CD4-positive, alpha-beta T cell treated with Interleukin-12 subunit alpha and Interleukin-12 subunit beta, for 1 hour (primary cell): Measurements from ENCODE around the gene NISCH.

Source experiments
- DNase-seq: peaks from one replicate; pipeline ENCODE4 v3.0.0-alpha.2; 2020

The NISCH gene

GRCh38 chr3:52455283-52456168 lies at the start of gene NISCH:
Gene NISCH, plus strand, starts transcription at chr3:52455604. Its CDS starts 38 bp downstream, at chr3:52455642.
- DNase-seq = peak; percentile 97

DNA sequence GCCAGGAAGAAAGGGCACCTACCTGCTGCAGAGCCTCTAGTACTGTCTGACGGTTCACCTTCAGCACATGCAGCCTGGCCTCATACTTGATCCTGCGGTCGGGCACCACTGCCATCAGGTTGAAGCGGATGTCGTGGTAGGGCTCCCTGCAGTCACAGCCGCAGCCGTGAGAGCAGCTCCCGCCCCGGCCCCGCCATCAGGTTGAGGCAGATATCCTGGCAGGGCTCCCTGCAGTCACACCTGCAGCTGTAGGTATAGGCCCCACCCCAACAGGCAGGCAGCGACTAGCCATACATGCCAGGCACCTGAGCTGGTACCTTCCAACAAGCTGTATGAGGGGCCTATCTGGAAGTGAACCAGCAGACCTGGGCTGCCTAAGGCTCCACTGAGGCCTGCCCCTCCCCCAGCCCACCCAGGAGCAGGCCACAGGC lies 49.2 kb upstream of the NISCH start:
- DNase-seq = no peak

GRCh38 chr3:52406791-52407510 lies 48.5 kb upstream of the NISCH start:
- no peak for DNase-seq

GRCh38 chr3:52407779-52408178 lies 47.6 kb upstream of the NISCH start:
- DNase-seq = no peak

- no peak for DNase-seq
These were observed 46.9 kb upstream of the NISCH start for GRCh38 chr3:52408466-52408865.

DNA sequence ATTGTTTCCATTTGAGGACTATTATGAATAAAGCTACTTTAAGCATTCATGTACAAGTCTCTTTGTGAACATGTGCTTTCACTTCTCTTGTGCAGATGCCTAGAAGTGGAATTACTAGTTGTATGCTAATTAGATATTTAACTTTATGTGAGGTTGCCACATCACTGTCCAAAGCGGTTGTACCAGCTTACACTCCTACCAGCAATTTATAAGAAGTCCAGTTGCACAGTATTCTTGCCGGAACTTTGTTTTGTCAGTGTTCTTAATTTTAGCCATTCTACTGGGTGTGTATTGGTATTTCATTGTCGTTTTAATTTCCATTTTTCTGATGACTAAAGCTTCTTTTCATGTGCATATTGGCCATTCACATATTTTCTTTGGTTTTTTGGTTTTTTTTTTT lies 39.6 kb upstream of the NISCH start:
- DNase-seq = no peak

GRCh38 chr3:52420388-52420787 lies 35.0 kb upstream of the NISCH start:
- no peak for DNase-seq

DNA sequence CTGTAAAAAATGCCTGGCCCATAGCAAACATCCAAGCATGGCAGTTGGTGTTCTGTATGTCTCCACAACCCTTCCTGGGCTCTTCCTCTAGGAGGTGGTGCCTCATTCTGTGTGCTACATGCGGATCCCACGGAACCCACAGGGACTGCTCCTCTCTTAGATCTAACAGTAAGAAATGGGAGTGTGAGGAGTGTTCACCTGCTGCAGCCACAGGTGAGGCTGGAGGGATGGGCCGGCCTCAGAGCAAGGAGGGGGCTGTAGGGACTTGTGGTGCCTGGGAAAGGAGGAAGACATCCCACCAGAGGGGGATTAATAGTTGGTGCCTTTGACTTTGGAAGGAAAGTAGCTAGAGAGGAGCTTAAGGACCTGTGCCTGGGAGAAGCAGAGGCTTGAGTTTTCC lies 32.7 kb upstream of the NISCH start:
- no peak for DNase-seq

DNA sequence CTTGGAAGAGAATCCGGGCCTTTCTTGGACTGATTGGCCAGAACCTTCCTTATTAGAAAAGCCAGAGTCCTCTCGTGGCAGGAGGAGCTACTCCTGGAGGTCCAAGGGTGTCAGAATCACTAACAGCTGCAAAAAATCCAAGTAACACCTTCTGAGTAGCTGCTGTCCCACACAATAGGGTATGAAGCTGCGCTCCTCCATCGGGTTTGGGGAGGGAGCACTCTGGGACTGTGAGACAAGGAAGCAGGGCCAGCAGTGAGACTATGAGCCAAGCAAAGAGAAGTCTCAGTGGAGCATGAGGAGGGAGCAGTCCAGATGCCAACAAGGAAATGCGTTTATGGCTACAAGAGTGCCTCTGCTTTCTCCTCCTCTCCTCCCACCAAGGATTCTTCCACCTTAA lies 32.2 kb upstream of the NISCH start:
- DNase-seq = no peak

DNA sequence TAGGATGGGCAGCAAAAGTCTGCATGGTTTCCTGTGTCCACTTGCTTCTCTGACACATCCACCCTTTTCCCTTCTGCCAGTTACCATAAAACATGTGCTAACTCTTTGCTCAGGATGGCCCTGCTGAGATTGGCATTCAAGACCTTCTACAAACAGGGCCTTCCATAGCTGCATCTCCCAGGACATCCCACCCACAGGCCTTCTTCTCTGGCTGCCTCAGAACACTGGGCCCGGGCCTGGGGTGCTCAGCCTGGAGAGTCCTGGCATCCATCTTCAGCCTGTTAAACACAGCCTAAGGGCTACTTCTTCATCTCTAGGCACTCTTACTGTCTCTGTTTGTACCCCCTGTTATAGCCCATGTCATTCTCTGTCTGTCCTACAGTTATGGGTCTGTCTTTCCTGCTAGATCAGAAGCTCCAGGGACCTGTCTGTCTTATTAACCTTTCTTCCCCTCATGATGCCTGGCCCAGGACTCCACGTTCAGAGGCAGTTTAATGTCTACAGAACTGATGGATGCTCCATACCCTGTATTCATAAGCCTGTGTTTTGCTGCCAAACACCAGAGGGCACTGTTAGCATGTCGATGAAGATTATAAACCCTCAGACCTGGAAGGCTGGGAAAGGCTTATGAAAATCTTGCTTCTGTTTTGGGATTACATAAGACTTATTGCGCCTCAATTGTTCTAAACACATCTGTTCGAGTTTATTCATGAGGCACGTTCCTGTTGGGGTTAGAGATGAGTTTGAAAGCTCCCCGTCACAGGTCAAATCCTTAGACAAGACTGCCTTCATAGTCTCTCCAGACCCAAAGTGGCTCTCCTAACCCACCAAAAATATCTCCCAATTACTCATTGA lies 27.0 kb upstream of the NISCH start:
- DNase-seq = peak; percentile 57

GRCh38 chr3:52429031-52429430 lies 26.4 kb upstream of the NISCH start:
- DNase-seq = no peak

- no peak for DNase-seq
These were observed 25.5 kb upstream of the NISCH start for GRCh38 chr3:52429779-52430415.

GRCh38 chr3:52430416-52430810 lies 25.0 kb upstream of the NISCH start:
- no peak for DNase-seq

DNA sequence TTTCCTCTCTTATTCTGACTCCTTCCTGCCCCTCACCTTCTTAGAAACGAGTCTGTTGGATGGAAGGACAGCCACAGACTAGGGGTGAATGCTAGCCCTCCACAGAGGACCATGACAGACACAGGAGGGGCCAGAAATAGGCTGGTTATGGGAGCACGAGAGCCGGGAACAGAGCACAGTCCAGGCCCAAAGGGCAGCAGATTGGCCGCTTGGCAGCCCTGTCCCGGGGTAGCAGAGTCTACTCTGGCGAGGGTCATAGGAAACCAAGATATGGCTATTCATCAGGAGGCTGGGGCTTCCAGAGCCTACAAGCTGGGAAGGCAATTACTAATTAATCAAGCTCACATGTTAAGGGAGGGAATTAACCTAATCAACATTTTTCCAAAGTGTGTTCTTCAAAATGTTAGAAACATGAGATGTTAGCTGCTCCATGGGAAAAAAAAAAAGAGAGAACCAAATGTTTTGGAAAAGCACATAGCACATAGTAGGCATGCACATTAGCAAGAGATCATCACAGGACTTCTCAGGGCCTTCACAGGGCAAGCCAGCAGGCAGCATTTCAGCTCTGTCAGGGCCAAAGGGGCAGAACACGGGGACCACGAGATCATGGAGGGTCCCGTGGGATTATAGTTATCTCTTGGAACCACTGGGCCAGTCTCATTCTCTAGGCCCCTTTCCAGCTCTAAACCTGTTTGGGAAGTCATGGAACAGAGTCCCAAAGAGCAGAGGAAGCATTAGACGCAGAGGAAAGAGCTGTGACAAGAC lies 23.8 kb upstream of the NISCH start:
- no peak for DNase-seq

GRCh38 chr3:52432225-52432624 lies 23.2 kb upstream of the NISCH start:
- no peak for DNase-seq

- DNase-seq = no peak
These were observed 22.7 kb upstream of the NISCH start for GRCh38 chr3:52432691-52433141.

DNA sequence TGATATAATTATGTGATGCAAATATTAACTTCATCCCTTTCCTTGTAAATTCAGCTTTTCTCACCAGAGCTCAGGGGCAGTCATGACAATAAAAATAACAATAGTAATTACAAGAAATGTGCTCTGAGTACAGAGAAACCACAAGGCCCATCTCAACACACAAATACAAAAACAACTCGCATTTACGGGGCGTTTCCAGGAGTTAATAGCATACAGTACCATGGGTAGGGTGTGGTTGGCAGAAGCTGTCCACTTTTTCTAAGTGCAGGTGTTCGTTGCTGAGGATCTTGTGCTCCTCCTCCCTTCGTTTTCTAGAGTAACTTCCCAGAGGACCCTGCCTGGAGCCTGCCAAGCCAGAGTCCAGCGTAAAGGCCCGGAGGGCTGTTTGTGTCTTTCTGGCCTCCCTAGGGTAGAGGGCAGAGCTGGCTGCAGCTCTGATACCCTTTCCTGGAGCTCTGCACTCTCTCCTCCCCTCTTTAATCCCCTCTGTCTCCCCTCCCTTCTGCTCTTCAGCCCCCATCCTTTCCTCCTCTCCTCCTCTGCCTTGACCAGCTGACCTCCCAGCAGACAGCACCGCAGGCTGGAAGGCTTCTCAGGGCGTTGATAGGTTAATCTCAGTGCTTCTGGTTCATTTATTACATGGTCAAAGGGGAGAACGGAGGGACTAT lies 21.9 kb upstream of the NISCH start:
- no peak for DNase-seq

- DNase-seq = no peak
These were observed 21.4 kb upstream of the NISCH start for GRCh38 chr3:52433996-52434479.

- DNase-seq = no peak
These were observed 20.8 kb upstream of the NISCH start for GRCh38 chr3:52434491-52435115.
